Erythroblast (primary cell): ENCODE results near the gene RHOJ.

Source experiments
- GATA1 ChIP-seq: IDR thresholded peaks from 2 replicates; pipeline ENCODE4 v1.6.1; 2011; ENCODE audit warnings: low read depth, mild to moderate bottlenecking, control low read depth, low read length, moderate library complexity
- POLR2A ChIP-seq: IDR thresholded peaks from 2 replicates; pipeline ENCODE4 v1.6.1; 2011; ENCODE audit warnings: mild to moderate bottlenecking, low read length

DNA sequence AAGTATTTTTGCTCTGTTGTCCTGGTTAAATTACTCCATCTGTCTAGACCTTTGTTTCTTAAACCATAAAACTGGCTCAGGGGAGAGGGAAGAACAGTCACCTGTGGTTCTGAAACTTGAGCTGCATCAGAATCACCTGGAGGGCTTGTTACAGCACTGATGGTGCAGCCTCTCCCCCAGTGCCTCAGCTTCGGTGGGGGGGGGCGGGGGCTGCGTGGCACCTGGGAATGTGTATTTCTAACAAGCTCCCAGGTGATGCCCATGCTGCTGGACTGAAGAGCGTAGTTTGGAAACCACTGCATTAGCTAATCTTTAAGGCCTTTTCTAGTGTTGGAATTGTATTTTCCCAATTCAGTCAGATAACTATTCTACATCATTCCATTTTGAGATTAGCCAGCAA lies 71.8 kb downstream of the RHOJ start:
- TF ChIP-seq POLR2A: no peak
- TF ChIP-seq GATA1: no peak
